Effector memory CD8-positive, alpha-beta T cell (primary cell): Measurements from ENCODE around the gene CLCN4.

ENCODE experiments used
- ATAC-seq: fragments of 150-1000 bp; cut with Tn5 transposase; replicated peaks from 2 replicates; pipeline ENCODE4 v1.10.0; 2021; ENCODE audit warnings: mild to moderate bottlenecking, moderate library complexity
- DNase-seq, 3 experiments: peaks; one replicate each; pipeline ENCODE4 v3.0.0; 2021
- H3K27ac Mint-ChIP-seq, 2 donors: one replicate each; pipeline ENCODE4 v1.8.0; 2022; ENCODE audit warnings: mild to moderate bottlenecking in 2 of 2, mixed read lengths in 2 of 2, moderate library complexity in 2 of 2
- H3K27me3 Mint-ChIP-seq, 2 donors: one replicate each; pipeline ENCODE4 v1.8.0; 2022; ENCODE audit warnings: mixed read lengths in 2 of 2
- H3K36me3 Mint-ChIP-seq: one replicate; pipeline ENCODE4 v1.8.0; 2022; ENCODE audit warnings: mild to moderate bottlenecking, moderate library complexity, mixed read lengths; ENCODE audit not compliant: insufficient read depth
- H3K4me1 Mint-ChIP-seq, 2 donors: one replicate each; pipeline ENCODE4 v1.8.0; 2022; ENCODE audit warnings: low read depth in 2 of 2, mixed read lengths in 2 of 2
- H3K4me3 Mint-ChIP-seq, 2 donors: one replicate each; pipeline ENCODE4 v1.8.0; 2022; ENCODE audit warnings: mild to moderate bottlenecking in 2 of 2, mixed read lengths in 2 of 2, moderate library complexity in 2 of 2
- H3K9me3 Mint-ChIP-seq, 2 donors: one replicate each; pipeline ENCODE4 v1.8.0; 2022; ENCODE audit warnings: mixed read lengths in 2 of 2
- total RNA-seq, 9 experiments: gene quantifications; one replicate each; lab custom pipeline; 2026; lab: John Stamatoyannopoulos, UW

Gene CLCN4
- 0 to 1.6 (median 0.06) reads per million in 9 experiments for total RNA-seq

DNA sequence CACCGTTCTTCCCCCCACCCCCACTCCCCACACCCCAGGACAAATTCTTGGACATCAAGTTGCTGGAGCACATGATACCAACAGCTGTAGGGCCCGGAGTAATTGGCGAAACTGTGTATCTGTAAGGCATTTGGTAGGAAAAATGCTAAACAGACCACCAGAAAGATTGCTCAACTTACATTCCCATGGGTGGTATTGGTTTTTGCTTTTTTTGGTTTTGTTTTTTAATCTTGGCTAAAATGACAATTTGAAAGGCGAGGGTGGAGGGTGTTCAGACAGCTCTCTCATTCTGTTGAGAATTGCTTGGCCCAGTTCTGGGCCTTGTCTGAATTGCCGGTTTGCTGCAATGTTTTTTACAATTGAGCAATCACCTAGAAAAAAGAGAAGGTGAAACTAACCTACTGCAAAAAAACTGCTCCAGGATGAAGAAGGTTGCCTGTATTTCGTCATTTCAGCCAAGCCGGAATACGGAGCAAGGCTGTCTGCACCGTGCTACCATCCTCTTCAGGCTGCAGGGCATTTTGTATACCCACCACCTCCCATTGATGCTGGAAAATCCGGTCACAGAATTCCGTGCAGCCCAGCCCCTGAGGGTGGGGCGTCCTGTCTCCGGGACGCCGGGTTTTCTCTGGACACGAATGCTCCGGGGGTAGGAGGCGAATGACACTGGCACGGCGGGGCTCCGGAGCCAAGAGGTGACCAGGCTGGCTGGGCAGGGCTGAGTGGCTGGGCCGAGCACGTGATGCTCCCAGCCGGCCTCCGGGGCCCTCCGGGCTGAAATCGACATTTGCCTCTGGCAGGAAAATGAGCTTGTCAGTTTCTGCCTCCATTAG lies at the start of gene CLCN4:
CLCN4 (plus strand) TSS at position 777 of the 833 bp plus-strand sequence. CDS start 28,058 bp downstream, outside the sequence.
- DNase-seq, result no peak
- peaks cover 34 to 44% of the 10 kb centered on the region in 2 donors for H3K27me3 Mint-ChIP-seq
- no peaks in the 10 kb centered on the region for H3K4me1 Mint-ChIP-seq
- ATAC-seq, result no peak
- H3K4me3 Mint-ChIP-seq, result no peak within 1 kb of the TSS
- no peak within 1 kb of the TSS for H3K27ac Mint-ChIP-seq
- H3K9me3 Mint-ChIP-seq, result no peaks in the 10 kb centered on the region
- H3K36me3 Mint-ChIP-seq, result no peaks in the 10 kb centered on the region

DNA sequence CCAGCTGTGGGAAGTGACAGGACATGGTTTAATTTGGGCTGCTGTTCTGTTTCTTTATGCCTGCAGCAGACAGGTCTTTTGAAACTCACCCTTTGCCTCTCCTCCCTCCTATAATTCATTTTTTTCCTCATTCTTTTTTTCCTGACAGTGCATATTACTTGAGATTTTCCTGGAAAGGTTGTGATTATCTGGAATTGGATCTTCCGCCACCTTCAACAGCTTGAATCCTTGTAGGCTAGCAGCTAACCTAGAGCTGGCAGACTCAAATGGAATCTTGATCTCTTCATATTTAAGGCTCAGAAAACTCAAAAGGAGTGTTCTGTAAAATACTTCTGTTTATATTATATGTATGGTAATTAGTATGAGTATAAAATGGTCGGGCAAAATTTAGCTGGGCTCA lies 49.3 kb upstream of the CLCN4 start:
- ATAC-seq (no peak), DNase-seq (no peak)
- Mint-ChIP-seq H3K9me3 (no peaks in the 10 kb centered on the region), H3K27ac (peak overlapping the region; percentile 75 to 78), H3K4me3 (peak overlapping the region; percentile 13 to 37), H3K27me3 (no peaks in the 10 kb centered on the region), H3K4me1 (peaks cover 23 to 39% of the 10 kb centered on the region in 2 donors), H3K36me3 (peaks cover 10% of the 10 kb centered on the region)

DNA sequence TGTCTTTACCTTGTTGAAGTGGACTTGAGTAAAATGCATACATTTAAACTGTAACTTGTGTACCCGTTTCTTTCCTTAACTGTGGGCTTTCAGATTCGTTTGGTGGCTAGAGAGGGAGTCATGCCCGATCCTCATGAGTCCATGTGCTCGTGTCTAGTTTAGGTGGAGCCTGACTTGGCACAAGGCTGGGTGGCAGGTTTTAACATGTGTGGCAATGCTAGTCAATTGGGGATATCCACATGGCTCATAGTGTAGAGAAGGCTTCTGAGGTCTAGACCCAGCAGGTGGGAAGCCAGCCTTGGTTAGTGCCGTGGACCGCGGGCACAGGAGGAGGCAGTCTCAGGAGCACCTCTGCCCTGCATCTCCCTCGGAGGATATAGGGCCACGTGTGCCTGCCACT lies 48.5 kb upstream of the CLCN4 start:
- DNase-seq (no peak), ATAC-seq (no peak)
- H3K27ac Mint-ChIP-seq, result peak overlapping the region; percentile 79 to 96
- peaks cover 10% of the 10 kb centered on the region for H3K36me3 Mint-ChIP-seq
- H3K9me3 Mint-ChIP-seq, result no peaks in the 10 kb centered on the region
- peaks cover 25 to 40% of the 10 kb centered on the region in 2 donors for H3K4me1 Mint-ChIP-seq
- no peaks in the 10 kb centered on the region for H3K27me3 Mint-ChIP-seq
- peak overlapping the region in 1 of 2 donors; percentile 84 for H3K4me3 Mint-ChIP-seq

DNA sequence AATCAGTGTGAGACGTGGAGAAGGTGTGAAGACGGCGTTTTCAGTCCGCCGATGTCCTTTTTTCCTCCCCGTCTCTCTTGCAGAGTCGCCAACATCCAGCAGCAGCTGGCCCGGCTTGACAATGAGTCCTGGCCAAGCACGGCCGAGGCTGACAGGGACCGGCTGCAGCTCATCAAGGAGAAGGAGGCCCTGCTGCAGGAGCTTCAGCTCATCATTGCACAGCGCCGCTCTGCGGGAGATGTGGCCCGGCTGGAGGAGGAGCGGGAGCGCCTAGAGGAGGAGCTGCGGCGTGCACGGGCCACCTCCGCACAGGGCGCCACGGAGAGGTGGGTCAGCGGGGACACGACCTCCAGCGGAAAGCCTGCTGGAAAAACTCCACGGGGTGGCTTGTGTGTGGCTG lies 47.1 kb upstream of the CLCN4 start:
- no peaks in the 10 kb centered on the region for H3K9me3 Mint-ChIP-seq
- H3K27me3 Mint-ChIP-seq, result no peaks in the 10 kb centered on the region
- no peak for DNase-seq
- H3K27ac Mint-ChIP-seq, result peak overlapping the region in 1 of 2 donors; percentile 96
- H3K4me1 Mint-ChIP-seq, result peaks cover 25 to 40% of the 10 kb centered on the region in 2 donors
- H3K36me3 Mint-ChIP-seq, result peaks cover 9% of the 10 kb centered on the region
- no peak for ATAC-seq
- peak overlapping the region in 1 of 2 donors; percentile 84 for H3K4me3 Mint-ChIP-seq

DNA sequence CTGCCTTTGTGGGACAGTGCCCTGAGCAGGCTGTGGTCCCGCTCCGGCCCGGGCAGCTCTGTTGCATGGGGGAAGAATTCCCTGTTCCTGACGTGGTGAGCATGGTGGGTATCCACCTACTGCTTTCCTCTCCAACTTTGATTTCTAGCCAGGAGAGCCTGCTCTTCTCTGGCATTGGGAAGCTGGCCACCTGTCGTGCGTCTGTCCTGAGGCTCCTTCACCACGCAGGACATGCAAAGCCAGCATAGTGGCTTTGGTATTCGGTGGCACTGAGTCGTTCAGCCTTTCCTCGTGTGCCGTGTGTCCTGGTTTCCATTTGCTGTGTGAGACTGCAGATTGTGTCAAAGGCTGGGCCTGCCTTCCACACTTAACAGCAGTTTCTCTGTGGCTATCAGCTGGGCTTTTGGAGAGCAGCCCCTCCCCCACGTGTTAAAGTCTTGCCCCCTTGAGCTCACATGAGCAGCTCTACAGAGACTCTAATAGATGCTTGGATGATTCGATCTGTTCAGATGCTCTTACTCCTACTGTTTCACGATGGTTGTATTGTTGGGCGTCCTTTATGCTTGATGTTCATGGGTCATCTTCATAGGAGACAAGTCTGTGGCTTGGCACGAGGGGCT lies 46.3 kb upstream of the CLCN4 start:
- H3K36me3 Mint-ChIP-seq, result peaks cover 7% of the 10 kb centered on the region
- peaks cover 25 to 40% of the 10 kb centered on the region in 2 donors for H3K4me1 Mint-ChIP-seq
- H3K27me3 Mint-ChIP-seq, result no peaks in the 10 kb centered on the region
- H3K4me3 Mint-ChIP-seq, result peak overlapping the region; percentile 68 to 84
- no peaks in the 10 kb centered on the region for H3K9me3 Mint-ChIP-seq
- DNase-seq (peak in 1 of 3 experiments; percentile 20), ATAC-seq (peak; percentile 7)
- H3K27ac Mint-ChIP-seq, result peak overlapping the region; percentile 95 to 96

DNA sequence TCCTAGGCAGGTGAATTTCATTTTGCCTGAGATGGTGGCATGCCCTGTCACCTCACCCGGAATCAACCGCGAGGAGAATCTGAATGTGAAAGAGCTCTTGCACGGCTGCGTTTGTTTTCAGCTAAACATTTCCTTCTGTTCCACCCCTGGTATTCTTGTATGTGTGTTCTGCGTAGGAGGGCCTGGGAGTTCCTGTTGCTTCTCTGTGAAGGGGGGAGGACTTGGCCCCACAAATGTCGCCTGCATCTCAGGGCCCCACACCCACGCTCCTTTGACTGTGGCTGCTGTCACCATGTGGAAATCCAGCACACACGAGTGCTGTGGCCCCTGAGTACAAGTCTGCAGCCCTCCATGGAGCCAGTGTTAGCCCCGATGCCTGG lies 45.8 kb upstream of the CLCN4 start:
- Mint-ChIP-seq H3K36me3 (peaks cover 7% of the 10 kb centered on the region), H3K27ac (peak overlapping the region; percentile 95 to 96)

DNA sequence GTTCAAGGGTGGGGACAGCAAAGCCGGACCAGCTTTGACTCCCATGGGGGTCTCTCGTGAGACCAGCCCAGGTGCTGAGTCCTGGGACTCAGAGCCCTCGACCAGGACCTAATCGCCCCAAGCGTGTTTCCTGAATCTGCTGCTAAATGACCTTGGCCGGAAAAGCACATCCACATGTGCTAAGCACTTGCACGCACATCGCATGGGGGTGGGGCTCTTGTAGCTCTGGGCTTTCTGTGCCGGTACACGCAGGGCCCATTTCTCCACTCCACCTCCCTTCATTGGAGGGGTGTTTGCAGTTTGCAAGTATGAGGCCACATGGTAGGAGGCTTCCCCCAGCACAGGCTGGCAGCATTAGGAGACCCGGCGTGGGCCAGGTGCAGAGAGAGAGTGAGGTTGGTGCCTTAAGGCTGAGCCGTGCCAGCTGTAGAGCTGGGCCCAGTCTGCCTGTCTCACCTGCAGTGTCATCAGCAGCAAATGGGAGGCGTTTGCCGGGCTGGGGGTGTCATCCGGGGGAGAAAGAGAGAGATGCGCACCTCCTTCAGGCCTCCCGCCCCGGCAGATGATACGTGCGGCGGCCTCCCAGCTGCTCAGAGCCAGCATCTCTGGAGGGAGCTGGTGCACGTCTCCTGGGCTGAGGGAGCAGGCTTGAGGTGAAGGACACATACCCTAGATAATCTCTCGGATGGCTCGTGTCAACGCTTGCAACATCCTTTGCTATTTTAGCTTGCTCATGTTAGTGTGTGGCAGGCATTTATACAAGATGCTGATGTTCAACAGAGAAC lies 45.2 kb upstream of the CLCN4 start:
- peak overlapping the region; percentile 95 to 96 for H3K27ac Mint-ChIP-seq
- no peaks in the 10 kb centered on the region for H3K9me3 Mint-ChIP-seq
- peaks cover 21 to 34% of the 10 kb centered on the region in 2 donors for H3K4me1 Mint-ChIP-seq
- ATAC-seq (peak; percentile 71), DNase-seq (peak; percentile 42 to 58 (median 53))
- no peaks in the 10 kb centered on the region for H3K27me3 Mint-ChIP-seq
- H3K36me3 Mint-ChIP-seq, result peaks cover 7% of the 10 kb centered on the region
- peak overlapping the region; percentile 68 to 84 for H3K4me3 Mint-ChIP-seq

More for the DNA sequence above, 45.8 kb upstream of the CLCN4 start:
- Mint-ChIP-seq H3K27me3 (no peaks in the 10 kb centered on the region), H3K4me1 (peaks cover 25 to 38% of the 10 kb centered on the region in 2 donors), H3K9me3 (no peaks in the 10 kb centered on the region), H3K4me3 (peak overlapping the region; percentile 68 to 84)
- ATAC-seq (peak; percentile 74), DNase-seq (peak; percentile 5 to 45 (median 40))

DNA sequence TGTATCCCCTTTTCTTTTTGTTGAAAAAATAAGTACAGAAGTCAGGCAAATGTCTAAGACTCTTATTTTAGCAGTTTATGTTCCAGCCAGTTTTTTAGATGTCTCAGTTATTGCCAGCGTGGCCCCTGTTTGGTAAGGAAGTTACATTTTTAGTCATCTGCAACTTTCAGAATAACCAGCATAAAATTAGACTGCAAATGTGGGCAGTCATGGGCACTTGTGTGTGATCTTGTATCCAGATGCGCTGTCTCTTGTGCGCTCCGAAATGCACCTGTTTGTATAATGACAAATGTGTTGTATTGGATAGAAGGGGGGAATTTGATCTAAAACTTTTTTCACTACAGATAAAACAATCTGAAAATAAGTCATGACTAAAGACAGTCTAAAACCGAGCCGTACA lies 44.3 kb upstream of the CLCN4 start:
- H3K4me3 Mint-ChIP-seq, result no peak overlapping the region
- H3K9me3 Mint-ChIP-seq, result no peaks in the 10 kb centered on the region
- DNase-seq (no peak), ATAC-seq (no peak)
- H3K27me3 Mint-ChIP-seq, result no peaks in the 10 kb centered on the region
- peaks cover 7% of the 10 kb centered on the region for H3K36me3 Mint-ChIP-seq
- peaks cover 20 to 33% of the 10 kb centered on the region in 2 donors for H3K4me1 Mint-ChIP-seq
- peak overlapping the region; percentile 95 to 96 for H3K27ac Mint-ChIP-seq

DNA sequence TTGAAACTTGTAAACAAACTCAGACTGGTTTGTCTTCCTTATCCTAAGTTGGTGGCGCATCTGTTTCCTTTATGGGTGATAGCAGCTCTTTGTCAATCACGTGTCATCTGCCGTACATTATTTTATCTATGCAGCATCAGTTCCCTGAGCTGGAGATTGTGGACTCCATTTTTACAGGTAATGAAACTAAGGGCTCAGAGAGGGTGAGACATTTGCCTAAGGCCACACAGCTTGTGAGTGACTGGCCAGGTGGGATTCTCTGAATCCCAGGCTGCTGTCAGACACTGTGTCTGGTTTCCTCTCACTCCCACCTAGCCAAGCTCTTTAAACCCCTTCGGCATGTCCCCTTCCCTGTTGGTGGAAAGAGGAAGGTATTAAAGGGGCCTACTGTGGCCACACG lies 41.7 kb upstream of the CLCN4 start:
- peaks cover 19 to 22% of the 10 kb centered on the region in 2 donors for H3K4me1 Mint-ChIP-seq
- peaks cover 22% of the 10 kb centered on the region for H3K36me3 Mint-ChIP-seq
- H3K4me3 Mint-ChIP-seq, result no peak overlapping the region
- H3K27ac Mint-ChIP-seq, result peak overlapping the region in 1 of 2 donors; percentile 80
- H3K27me3 Mint-ChIP-seq, result no peaks in the 10 kb centered on the region
- ATAC-seq (no peak), DNase-seq (no peak)
- no peaks in the 10 kb centered on the region for H3K9me3 Mint-ChIP-seq

DNA sequence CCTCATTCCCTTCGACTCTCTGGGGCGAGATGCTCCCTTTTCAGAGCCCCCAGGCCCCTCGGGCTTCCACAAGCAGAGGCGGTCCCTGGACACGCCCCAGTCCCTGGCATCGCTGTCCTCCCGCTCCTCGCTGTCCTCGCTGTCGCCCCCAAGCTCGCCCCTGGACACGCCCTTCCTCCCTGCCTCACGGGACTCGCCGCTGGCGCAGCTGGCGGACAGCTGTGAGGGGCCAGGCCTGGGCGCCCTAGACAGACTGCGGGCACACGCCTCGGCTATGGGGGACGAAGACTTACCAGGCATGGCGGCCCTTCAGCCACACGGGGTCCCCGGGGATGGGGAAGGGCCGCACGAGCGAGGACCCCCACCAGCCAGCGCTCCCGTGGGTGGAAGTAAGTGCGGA lies 39.5 kb upstream of the CLCN4 start:
- Mint-ChIP-seq H3K27me3 (no peaks in the 10 kb centered on the region), H3K4me1 (peaks cover 2 to 15% of the 10 kb centered on the region in 2 donors), H3K36me3 (peaks cover 26% of the 10 kb centered on the region), H3K9me3 (no peaks in the 10 kb centered on the region), H3K27ac (no peak overlapping the region), H3K4me3 (no peak overlapping the region)
- no peak for DNase-seq
- no peak for ATAC-seq

DNA sequence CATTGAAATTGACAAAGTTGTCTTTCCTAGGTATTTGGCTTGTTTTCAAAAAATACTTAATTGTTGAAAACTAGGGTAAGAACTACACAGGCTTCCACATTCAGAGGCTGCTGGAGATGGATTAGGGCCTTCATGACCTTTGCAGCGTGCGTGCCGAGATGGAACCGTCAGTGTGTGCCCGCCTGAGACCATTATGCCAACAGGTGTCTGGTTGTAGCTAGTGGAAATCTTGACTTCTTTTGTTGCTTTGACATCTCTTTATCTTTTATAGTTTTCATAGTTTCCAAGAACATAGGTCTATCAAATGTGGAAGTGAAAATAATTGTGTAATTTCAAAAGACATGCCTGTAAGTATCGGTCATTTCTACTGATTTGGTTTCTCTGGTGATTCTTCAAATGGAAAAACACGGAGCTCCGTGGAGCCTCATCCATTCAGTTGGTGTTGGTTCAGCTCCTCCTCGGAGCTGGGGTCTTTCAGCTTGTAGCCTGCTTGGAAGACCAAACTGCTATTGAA lies 38.9 kb upstream of the CLCN4 start:
- DNase-seq (no peak), ATAC-seq (no peak)
- Mint-ChIP-seq H3K27ac (no peak overlapping the region), H3K9me3 (no peaks in the 10 kb centered on the region), H3K27me3 (no peaks in the 10 kb centered on the region), H3K4me3 (no peak overlapping the region), H3K4me1 (peaks cover 0 to 10% of the 10 kb centered on the region in 2 donors), H3K36me3 (peaks cover 26% of the 10 kb centered on the region)

DNA sequence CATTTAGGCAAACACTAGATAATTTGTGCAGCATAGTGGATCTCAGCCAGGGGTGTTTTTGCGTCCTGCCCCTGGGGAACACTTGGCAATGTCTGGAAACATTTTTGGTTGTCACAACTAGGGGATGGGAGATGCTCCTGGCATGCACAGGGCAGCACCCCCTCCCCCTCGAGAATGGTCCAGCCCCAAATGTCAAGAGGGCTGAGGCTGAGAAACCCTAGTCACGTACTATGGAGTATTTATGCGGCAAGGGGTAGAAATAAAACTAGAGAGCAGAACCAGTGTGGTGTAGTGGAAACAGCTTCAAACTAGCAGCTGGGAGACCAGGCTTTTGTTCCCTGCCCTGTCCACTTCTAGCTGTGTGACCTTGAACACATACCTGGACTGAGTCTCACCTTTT lies 38.2 kb upstream of the CLCN4 start:
- ATAC-seq (no peak), DNase-seq (no peak)
- H3K36me3 Mint-ChIP-seq, result peaks cover 26% of the 10 kb centered on the region
- H3K27me3 Mint-ChIP-seq, result no peaks in the 10 kb centered on the region
- no peak overlapping the region for H3K27ac Mint-ChIP-seq
- peaks cover 0 to 10% of the 10 kb centered on the region in 2 donors for H3K4me1 Mint-ChIP-seq
- H3K4me3 Mint-ChIP-seq, result no peak overlapping the region
- no peaks in the 10 kb centered on the region for H3K9me3 Mint-ChIP-seq

DNA sequence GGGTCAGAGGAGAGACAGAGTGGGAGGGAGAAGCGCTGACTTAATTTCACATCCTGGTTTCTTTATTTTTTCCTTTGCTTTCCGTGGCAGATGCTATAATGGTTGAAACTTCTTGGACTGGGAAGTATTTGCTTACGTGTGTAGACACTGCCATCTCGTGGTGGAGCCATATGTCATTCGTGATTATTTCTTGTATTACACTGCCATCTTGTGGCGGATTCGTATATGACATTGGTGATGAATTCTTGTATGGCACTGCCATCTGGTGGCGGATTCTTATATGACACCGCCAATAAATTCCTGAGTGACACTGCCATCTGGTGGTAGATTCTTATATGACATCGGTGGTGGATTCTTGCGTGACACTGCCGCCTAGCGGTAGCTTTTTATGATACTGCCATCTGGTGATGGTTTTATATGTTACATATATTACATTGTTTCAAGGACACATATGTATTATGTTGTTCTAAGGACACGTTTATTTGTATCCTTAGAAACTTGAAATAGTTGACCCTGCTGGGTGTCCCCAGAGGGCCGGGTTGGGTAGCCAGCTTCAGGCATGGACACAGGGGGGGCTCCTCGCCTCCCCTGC lies 37.3 kb upstream of the CLCN4 start:
- Mint-ChIP-seq H3K27me3 (no peaks in the 10 kb centered on the region), H3K4me3 (no peak overlapping the region), H3K4me1 (peaks cover 0 to 10% of the 10 kb centered on the region in 2 donors), H3K36me3 (peaks cover 31% of the 10 kb centered on the region), H3K27ac (peak overlapping the region; percentile 36 to 62), H3K9me3 (no peaks in the 10 kb centered on the region)
- peak; percentile 72 to 75 (median 75) for DNase-seq
- peak; percentile 82 for ATAC-seq
